ENCODE results near the gene C4BPA.

The C4BPA gene

DNA sequence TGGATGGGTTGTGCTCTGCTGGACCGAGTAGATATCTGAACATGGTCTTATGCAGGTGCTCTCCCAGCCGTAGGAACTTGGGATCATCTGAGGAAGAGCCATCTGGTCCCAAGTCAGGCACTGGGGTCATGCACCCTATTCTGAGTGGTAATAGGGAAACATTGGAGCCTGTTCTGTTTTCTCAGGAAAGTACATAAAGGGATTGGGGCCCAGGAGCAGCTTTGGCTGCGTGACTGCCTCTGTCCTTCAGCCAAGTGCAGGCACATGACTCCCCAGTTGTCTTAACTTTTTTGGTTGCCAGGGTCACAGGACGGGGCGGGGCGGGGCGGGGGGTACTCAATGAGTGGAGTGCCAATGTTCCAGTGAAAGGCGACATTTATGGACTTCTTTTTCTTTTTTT lies 39.5 kb upstream of the C4BPA start:
- Histone ChIP-seq H3K36me3 (ENCODE audit: control insufficient read depth, insufficient read depth, low read length) (peaks cover 28% of the 10 kb centered on the region), H3K4me3 (ENCODE audit: extremely low read depth, insufficient read depth, low read length, poor library complexity, severe bottlenecking) (no peak overlapping the region), H3K9me3 (ENCODE audit: control insufficient read depth, low read length) (no peaks in the 10 kb centered on the region), H3K27ac (ENCODE audit: low read depth, low read length, severe bottlenecking) (no peak overlapping the region), H3K4me1 (ENCODE audit: control insufficient read depth, insufficient read depth, low read length, poor library complexity, severe bottlenecking) (no peaks in the 10 kb centered on the region)
- 94 to 97% methylated on average over 7 of the region's 8 CpGs for WGBS, 2 experiments (ENCODE audit: insufficient coverage in 2 of 2)

DNA sequence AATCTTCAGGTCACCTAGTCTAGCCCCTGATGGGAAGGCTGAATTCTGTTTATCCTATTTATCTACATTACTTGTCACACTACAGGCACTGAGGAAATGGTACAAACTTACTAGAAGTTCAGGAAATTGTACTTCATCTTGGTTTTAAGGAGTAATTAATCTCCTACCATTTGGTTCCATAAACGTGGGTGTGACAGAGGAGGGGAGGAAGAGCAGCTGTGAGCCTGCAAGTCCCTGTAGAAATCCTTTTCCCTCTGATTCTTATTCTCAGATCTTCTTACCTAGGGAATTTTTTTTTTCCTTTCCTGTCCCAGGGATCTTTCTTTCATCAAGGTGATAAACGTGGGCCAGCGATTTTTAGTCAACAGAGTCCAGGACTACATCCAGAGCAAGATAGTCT lies 36.8 kb upstream of the C4BPA start:
- Histone ChIP-seq H3K36me3 (ENCODE audit: control insufficient read depth, insufficient read depth, low read length) (peaks cover 34% of the 10 kb centered on the region), H3K4me1 (ENCODE audit: control insufficient read depth, insufficient read depth, low read length, poor library complexity, severe bottlenecking) (no peaks in the 10 kb centered on the region), H3K27ac (ENCODE audit: low read depth, low read length, severe bottlenecking) (no peak overlapping the region), H3K4me3 (ENCODE audit: extremely low read depth, insufficient read depth, low read length, poor library complexity, severe bottlenecking) (no peak overlapping the region), H3K9me3 (ENCODE audit: control insufficient read depth, low read length) (no peaks in the 10 kb centered on the region)
- WGBS, 2 experiments (ENCODE audit: insufficient coverage in 2 of 2): 90 to 100% methylated on average over 1 to 2 of the region's 3 CpGs

DNA sequence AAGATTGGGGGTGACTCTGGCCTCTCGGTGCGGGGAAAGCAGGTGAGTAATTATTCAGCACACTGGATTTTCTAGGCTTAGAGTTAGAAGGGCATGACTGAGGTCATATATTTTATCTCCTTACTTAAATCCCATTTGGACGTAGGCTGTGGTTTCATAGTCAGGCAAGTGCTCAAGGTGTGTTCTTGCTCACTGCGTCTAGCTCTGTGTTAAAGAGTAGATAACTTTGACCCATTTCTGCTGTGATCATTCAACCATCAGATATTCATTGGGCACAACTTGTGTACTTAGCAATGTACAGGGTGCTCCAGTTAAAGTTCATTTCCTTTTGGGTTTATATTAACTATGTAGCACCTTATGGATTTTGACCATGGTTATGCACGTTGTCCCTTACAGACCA lies 36.4 kb upstream of the C4BPA start:
- Histone ChIP-seq H3K36me3 (ENCODE audit: control insufficient read depth, insufficient read depth, low read length) (peaks cover 32% of the 10 kb centered on the region), H3K4me1 (ENCODE audit: control insufficient read depth, insufficient read depth, low read length, poor library complexity, severe bottlenecking) (no peaks in the 10 kb centered on the region), H3K9me3 (ENCODE audit: control insufficient read depth, low read length) (no peaks in the 10 kb centered on the region), H3K27ac (ENCODE audit: low read depth, low read length, severe bottlenecking) (no peak overlapping the region), H3K4me3 (ENCODE audit: extremely low read depth, insufficient read depth, low read length, poor library complexity, severe bottlenecking) (no peak overlapping the region)
- 82% methylated on average over 4 of the region's 5 CpGs; no CpG with 5 or more reads in 1 of the 2 experiments for WGBS, 2 experiments (ENCODE audit: insufficient coverage in 2 of 2)

DNA sequence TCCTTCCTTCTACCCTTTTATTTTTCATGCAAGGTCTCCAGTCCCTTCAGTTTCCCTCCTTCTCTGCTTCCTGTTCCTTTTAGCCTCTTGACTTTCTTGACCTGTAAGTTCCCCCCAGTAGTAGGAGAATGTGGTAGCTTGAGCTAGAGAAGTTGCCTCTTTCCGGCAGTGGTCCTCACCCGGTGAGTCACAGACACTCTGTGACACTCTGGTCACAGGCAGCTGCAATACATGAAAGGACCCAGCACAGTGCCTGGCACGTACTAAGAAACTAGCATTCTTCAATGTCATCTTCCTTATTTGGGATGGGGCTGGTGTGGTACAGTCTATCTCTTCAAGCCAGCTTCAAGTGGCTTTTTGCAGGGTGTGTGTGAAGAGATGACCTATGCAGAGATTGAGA lies 35.0 kb upstream of the C4BPA start:
- H3K9me3 ChIP-seq (ENCODE audit: control insufficient read depth, low read length): no peaks in the 10 kb centered on the region
- H3K27ac ChIP-seq (ENCODE audit: low read depth, low read length, severe bottlenecking): no peak overlapping the region
- WGBS, 2 experiments (ENCODE audit: insufficient coverage in 2 of 2): 93% methylated on average over 3 of the region's 3 CpGs; no CpG with 5 or more reads in 1 of the 2 experiments
- H3K4me1 ChIP-seq (ENCODE audit: control insufficient read depth, insufficient read depth, low read length, poor library complexity, severe bottlenecking): no peaks in the 10 kb centered on the region
- peaks cover 28% of the 10 kb centered on the region for H3K36me3 ChIP-seq (ENCODE audit: control insufficient read depth, insufficient read depth, low read length)
- H3K4me3 ChIP-seq (ENCODE audit: extremely low read depth, insufficient read depth, low read length, poor library complexity, severe bottlenecking): no peak overlapping the region

DNA sequence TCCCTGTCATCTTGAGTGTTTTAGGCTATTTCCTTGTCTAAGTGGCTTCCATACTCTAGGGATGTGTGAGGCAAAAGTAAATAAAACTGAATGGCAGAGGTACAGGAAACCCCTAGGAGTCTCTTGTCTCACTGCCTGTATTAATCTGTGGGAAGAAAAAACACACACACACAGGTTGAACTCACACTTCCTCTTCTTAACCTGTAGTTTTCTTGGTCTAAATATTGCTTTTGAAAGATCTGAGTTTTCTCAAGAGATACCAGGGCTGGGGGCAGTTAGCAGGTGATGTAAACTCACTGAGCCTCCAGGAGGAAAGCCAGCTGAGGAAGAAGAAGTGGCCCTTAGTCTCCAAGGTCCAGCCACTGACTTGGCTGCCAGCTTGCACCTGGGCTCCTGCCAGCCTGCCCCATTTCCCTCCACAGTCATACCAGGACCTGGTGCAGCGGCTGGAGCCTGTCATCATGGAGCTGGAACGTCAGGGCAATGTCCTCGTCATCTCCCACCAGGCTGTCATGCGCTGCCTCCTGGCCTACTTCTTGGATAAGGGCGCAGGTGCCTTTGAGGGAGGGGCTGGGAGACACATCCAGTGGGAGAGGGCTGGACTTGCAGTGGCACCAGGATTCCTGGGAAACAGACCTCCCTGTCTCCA lies 34.1 kb upstream of the C4BPA start:
- Histone ChIP-seq H3K4me1 (ENCODE audit: control insufficient read depth, insufficient read depth, low read length, poor library complexity, severe bottlenecking) (no peaks in the 10 kb centered on the region), H3K4me3 (ENCODE audit: extremely low read depth, insufficient read depth, low read length, poor library complexity, severe bottlenecking) (no peak overlapping the region), H3K27ac (ENCODE audit: low read depth, low read length, severe bottlenecking) (no peak overlapping the region), H3K36me3 (ENCODE audit: control insufficient read depth, insufficient read depth, low read length) (peaks cover 21% of the 10 kb centered on the region), H3K9me3 (ENCODE audit: control insufficient read depth, low read length) (no peaks in the 10 kb centered on the region)
- 89 to 100% methylated on average over 2 to 5 of the region's 5 CpGs for WGBS, 2 experiments (ENCODE audit: insufficient coverage in 2 of 2)

DNA sequence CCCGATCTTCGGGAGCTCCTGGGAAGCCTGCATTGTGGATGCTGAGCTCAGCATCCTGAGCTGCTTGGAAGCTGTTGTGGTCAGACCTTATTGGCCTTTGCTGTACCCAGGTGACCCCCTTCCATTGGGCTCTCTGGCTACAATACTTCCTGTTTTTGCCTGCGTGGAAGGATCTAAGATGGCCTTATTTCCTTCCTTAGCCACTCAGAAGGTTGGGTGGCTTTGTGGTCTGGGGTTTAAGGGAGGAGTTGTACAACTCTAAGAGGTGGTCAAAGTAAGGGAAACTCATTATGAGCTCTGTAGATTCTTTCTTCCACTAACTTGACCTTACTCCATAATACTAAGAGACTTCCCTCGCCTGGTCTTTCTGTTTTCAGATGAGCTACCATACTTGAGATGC lies 33.2 kb upstream of the C4BPA start:
- 96 to 100% methylated on average over 2 to 3 of the region's 4 CpGs for WGBS, 2 experiments (ENCODE audit: insufficient coverage in 2 of 2)
- Histone ChIP-seq H3K36me3 (ENCODE audit: control insufficient read depth, insufficient read depth, low read length) (peaks cover 18% of the 10 kb centered on the region), H3K27ac (ENCODE audit: low read depth, low read length, severe bottlenecking) (no peak overlapping the region), H3K4me3 (ENCODE audit: extremely low read depth, insufficient read depth, low read length, poor library complexity, severe bottlenecking) (no peak overlapping the region), H3K9me3 (ENCODE audit: control insufficient read depth, low read length) (no peaks in the 10 kb centered on the region), H3K4me1 (ENCODE audit: control insufficient read depth, insufficient read depth, low read length, poor library complexity, severe bottlenecking) (no peaks in the 10 kb centered on the region)

DNA sequence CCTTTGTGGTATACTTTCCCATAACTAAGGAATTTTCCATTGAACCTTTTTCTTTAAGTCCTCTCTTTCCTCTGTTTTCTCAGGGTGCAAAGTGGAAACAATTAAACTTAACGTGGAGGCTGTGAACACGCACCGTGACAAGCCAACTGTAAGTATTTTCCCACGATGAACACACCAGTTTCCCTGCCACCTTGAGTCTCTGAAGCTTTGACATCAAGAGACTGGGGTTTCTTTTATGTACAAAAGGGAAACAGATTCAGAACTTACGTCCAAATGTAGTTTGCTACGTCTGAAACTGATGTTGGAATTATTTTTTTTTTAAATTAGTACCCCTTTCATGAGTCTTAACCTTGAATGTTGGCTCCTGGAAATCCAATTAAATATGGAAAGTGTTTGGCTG lies 32.6 kb upstream of the C4BPA start:
- Histone ChIP-seq H3K36me3 (ENCODE audit: control insufficient read depth, insufficient read depth, low read length) (peaks cover 18% of the 10 kb centered on the region), H3K9me3 (ENCODE audit: control insufficient read depth, low read length) (no peaks in the 10 kb centered on the region)
- 92 to 96% methylated on average over 4 to 5 of the region's 6 CpGs for WGBS, 2 experiments (ENCODE audit: insufficient coverage in 2 of 2)

DNA sequence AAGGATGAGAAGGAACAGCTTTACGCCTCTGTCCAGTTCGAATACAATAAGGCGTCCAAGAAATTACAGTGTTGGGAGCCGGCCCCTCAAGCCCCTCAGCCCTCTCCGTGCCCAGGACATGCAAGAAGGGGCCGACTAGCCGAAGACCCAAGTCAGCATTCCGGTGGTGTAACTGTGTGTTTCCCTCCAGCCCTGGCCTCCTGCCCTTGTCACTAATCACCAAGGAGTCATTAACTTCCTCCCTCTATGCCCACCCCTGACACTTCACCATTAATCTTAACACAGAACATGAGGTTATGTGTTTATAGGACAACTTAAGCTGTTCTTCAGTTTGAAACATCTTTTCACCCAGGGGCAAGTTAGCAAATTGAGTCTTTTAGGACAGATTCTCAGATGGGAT lies 31.8 kb upstream of the C4BPA start:
- WGBS, 2 experiments (ENCODE audit: insufficient coverage in 2 of 2): 89 to 96% methylated on average over 5 to 7 of the region's 8 CpGs
- Histone ChIP-seq H3K36me3 (ENCODE audit: control insufficient read depth, insufficient read depth, low read length) (peaks cover 18% of the 10 kb centered on the region), H3K4me1 (ENCODE audit: control insufficient read depth, insufficient read depth, low read length, poor library complexity, severe bottlenecking) (no peaks in the 10 kb centered on the region), H3K27ac (ENCODE audit: low read depth, low read length, severe bottlenecking) (no peak overlapping the region), H3K9me3 (ENCODE audit: control insufficient read depth, low read length) (no peaks in the 10 kb centered on the region), H3K4me3 (ENCODE audit: extremely low read depth, insufficient read depth, low read length, poor library complexity, severe bottlenecking) (no peak overlapping the region)

More for the DNA sequence above, 32.6 kb upstream of the C4BPA start:
- Histone ChIP-seq H3K4me1 (ENCODE audit: control insufficient read depth, insufficient read depth, low read length, poor library complexity, severe bottlenecking) (no peaks in the 10 kb centered on the region), H3K4me3 (ENCODE audit: extremely low read depth, insufficient read depth, low read length, poor library complexity, severe bottlenecking) (no peak overlapping the region), H3K27ac (ENCODE audit: low read depth, low read length, severe bottlenecking) (no peak overlapping the region)

DNA sequence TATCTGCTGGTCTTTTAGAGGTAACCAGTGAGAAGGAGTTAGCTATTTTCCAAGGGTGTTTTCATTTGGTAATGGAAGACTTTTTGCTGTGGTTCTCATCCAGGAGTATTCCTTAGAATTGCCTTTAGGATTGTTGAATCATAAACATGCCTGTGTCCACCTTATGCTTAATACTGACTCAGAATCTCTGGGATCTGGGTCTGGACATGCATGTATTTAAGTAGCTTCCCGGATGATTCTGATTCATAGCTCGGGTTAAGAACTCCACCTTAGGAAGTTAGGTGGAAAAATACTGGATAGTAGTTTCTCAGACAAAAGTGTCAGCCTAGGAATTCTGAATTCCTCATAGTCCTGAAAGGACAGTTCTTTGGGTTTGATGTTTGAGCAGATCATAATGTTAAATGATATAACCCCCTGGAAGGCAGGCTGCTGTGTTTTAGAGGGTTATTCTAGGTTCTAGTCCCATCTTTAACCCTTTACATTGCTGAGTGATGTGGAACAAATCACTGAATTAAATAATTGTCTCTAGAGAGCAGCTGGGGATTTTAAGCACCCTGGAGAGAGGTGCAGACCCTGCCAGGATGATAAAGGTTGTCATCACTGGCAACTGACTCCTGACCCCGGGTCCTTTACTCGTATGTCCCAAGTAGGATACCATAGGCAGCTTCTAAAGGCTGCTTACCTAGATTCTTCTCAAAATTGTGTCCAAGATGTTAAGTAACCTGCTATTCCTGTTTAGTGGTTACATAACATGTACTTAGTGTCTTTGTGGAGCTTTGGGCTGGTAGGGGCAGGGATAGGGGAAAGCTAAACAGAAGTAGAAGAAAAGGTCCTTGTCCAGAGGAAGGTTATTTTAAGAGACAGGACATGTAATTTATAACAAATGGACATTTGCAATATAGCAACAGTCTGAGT lies 29.9 kb upstream of the C4BPA start:
- H3K9me3 ChIP-seq (ENCODE audit: control insufficient read depth, low read length): no peaks in the 10 kb centered on the region
- H3K4me3 ChIP-seq (ENCODE audit: extremely low read depth, insufficient read depth, low read length, poor library complexity, severe bottlenecking): no peak overlapping the region
- 81 to 89% methylated on average over 4 of the region's 4 CpGs for WGBS, 2 experiments (ENCODE audit: insufficient coverage in 2 of 2)
- H3K4me1 ChIP-seq (ENCODE audit: control insufficient read depth, insufficient read depth, low read length, poor library complexity, severe bottlenecking): no peaks in the 10 kb centered on the region
- peaks cover 8% of the 10 kb centered on the region for H3K36me3 ChIP-seq (ENCODE audit: control insufficient read depth, insufficient read depth, low read length)
- H3K27ac ChIP-seq (ENCODE audit: low read depth, low read length, severe bottlenecking): no peak overlapping the region

DNA sequence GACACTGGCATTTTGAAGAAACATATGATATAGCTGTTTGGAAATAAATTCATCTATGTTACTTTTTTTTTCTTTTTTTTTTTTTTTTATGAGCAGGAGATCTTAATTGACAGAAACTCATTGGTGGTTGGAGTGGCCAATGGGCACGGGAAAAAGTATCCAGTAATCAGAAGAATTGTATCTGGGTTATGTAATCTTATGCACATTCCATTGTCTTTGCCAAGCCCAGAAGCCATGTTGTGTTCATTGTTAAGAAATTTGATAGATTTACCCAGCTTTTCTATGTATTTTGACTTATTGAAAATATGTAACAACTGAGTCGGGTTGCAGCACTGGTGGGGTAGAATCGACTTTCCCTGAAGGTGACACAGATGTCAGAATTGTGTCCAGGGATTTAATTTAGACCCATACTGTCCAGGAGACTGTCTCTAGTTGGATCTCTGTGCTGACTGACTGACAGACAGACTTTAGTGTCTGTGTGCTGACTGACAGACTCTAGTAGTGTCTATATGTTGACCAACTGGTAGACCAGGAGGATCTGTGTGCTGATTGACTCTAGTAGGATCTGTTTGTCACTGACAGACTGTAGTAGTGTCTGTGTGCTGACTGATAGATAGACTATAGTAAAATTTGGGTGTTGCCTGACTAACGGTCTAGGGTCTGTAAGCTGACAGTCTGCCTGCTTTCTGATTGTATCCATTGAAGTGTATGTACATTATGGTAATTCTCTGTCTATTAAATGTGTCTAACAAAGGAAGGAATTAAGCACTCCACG lies 27.7 kb upstream of the C4BPA start:
- Histone ChIP-seq H3K4me3 (ENCODE audit: extremely low read depth, insufficient read depth, low read length, poor library complexity, severe bottlenecking) (no peak overlapping the region), H3K9me3 (ENCODE audit: control insufficient read depth, low read length) (no peaks in the 10 kb centered on the region), H3K36me3 (ENCODE audit: control insufficient read depth, insufficient read depth, low read length) (peaks cover 4% of the 10 kb centered on the region), H3K4me1 (ENCODE audit: control insufficient read depth, insufficient read depth, low read length, poor library complexity, severe bottlenecking) (no peaks in the 10 kb centered on the region), H3K27ac (ENCODE audit: low read depth, low read length, severe bottlenecking) (no peak overlapping the region)
- WGBS, 2 experiments (ENCODE audit: insufficient coverage in 2 of 2): 86 to 96% methylated on average over 1 to 3 of the region's 5 CpGs

Measured in mesodermal cell (in vitro differentiated cells).